Muscle of leg (tissue), 11 donors: ENCODE data around the gene IFITM2. TPM values are rescaled to one million over a fixed set of nuclear protein-coding genes. Genes with fewer than 3 reads are reported as not detected.
"Not testable (repeated sequence)": the region's sequence is repeated elsewhere in the genome, so short reads cannot be mapped to it uniquely, and the experiment has no call there.

Source experiments
- DNase-seq: peaks from one replicate; pipeline ENCODE4 v3.0.0; 2013
- H3K27ac ChIP-seq: one replicate; pipeline ENCODE4 v1.5.1; 2013; ENCODE audit warnings: mild to moderate bottlenecking, low read length, control low read depth
- H3K27me3 ChIP-seq: one replicate; pipeline ENCODE4 v1.6.1; 2013; ENCODE audit warnings: low read length; ENCODE audit not compliant: control insufficient read depth, insufficient read depth
- H3K36me3 ChIP-seq: one replicate; pipeline ENCODE4 v1.6.1; 2013; ENCODE audit warnings: low read length; ENCODE audit not compliant: control insufficient read depth, insufficient read depth
- H3K4me1 ChIP-seq: one replicate; pipeline ENCODE4 v1.6.1; 2013; ENCODE audit warnings: low read length; ENCODE audit not compliant: control insufficient read depth, insufficient read depth
- H3K4me3 ChIP-seq: one replicate; pipeline ENCODE4 v1.5.1; 2013; ENCODE audit warnings: low read length, control low read depth
- H3K9me3 ChIP-seq: replicated peaks from 2 replicates; pipeline ENCODE4 v1.6.1; 2013; ENCODE audit warnings: low read depth, low read length; ENCODE audit not compliant: control insufficient read depth
- WGBS: methylation state at CpG from one replicate; pipeline ENCODE4 v1.1.5; 2013; ENCODE audit warnings: missing lambda C conversion rate; ENCODE audit not compliant: insufficient coverage; 5-methylcytosine and 5-hydroxymethylcytosine counted together
- polyA plus RNA-seq, 8 donors: library from polyadenylated mRNA; unstranded; fragments of 120-200 nt; gene quantifications; one replicate each; pipeline versions ENCODE4 v1.2.1 to v1.2.3, GENCODE V29; 2013; ENCODE audit warnings: inconsistent platforms in 1 of 8, low replicate concordance in 1 of 8; ENCODE audit not compliant: insufficient read length in 8 of 8, insufficient read depth in 1 of 8
- total RNA-seq: library from RNA; stranded (reverse); fragments of 120-200 nt; gene quantifications from one replicate; pipeline ENCODE4 v1.2.4, GENCODE V29; 2013

Gene IFITM2
- total and polyA plus RNA-seq, 9 donors: 48.1 to 130 (median 83.2) TPM

- no peak overlapping the region for H3K4me3 ChIP-seq
- no peaks in the 10 kb centered on the region for H3K36me3 ChIP-seq
- WGBS: 60% methylated on average over 1 of the region's 3 CpGs
- H3K27ac ChIP-seq: no peak overlapping the region
- DNase-seq: no peak
- no peaks in the 10 kb centered on the region for H3K27me3 ChIP-seq
- no peaks in the 10 kb centered on the region for H3K9me3 ChIP-seq
- H3K4me1 ChIP-seq: peaks cover 12% of the 10 kb centered on the region
These were observed 38.9 kb downstream of the IFITM2 start for GRCh38 chr11:346529-346928.

GRCh38 chr11:349270-349954 is 41.8 kb downstream of the IFITM2 start:
- H3K27me3 ChIP-seq, H3K4me3 ChIP-seq, DNase-seq, H3K9me3 ChIP-seq, H3K36me3 ChIP-seq, H3K27ac ChIP-seq: not testable (repeated sequence)
- WGBS: 75% methylated on average over 2 of the region's 8 CpGs
- peaks cover 36% of the 10 kb centered on the region for H3K4me1 ChIP-seq

GRCh38 chr11:350033-350722 is 42.6 kb downstream of the IFITM2 start:
- not testable (repeated sequence) for H3K36me3 ChIP-seq, H3K9me3 ChIP-seq, DNase-seq, H3K27me3 ChIP-seq, H3K4me3 ChIP-seq
- WGBS: 24% methylated on average over 4 of the region's 16 CpGs
- H3K27ac ChIP-seq: peak overlapping the region; percentile 50
- peaks cover 42% of the 10 kb centered on the region for H3K4me1 ChIP-seq

- peak; percentile 67 for DNase-seq
These were observed 43.2 kb downstream of the IFITM2 start for GRCh38 chr11:350723-351255.

GRCh38 chr11:351411-351810 is 43.8 kb downstream of the IFITM2 start:
- 95% methylated on average over 13 of the region's 14 CpGs for WGBS
- no peak for DNase-seq
- peak overlapping the region; percentile 50 for H3K27ac ChIP-seq
- no peaks in the 10 kb centered on the region for H3K27me3 ChIP-seq
- peaks cover 49% of the 10 kb centered on the region for H3K4me1 ChIP-seq
- no peaks in the 10 kb centered on the region for H3K9me3 ChIP-seq
- H3K4me3 ChIP-seq: no peak overlapping the region
- H3K36me3 ChIP-seq: peaks cover under 1% of the 10 kb centered on the region

More at GRCh38 chr11:350723-351255, 43.2 kb downstream of the IFITM2 start:
- Histone ChIP-seq H3K4me1 (peaks cover 49% of the 10 kb centered on the region), H3K27ac (peak overlapping the region; percentile 50), H3K4me3 (no peak overlapping the region), H3K36me3 (no peaks in the 10 kb centered on the region), H3K9me3 (no peaks in the 10 kb centered on the region), H3K27me3 (no peaks in the 10 kb centered on the region)
- WGBS: 35% methylated on average over 5 of the region's 18 CpGs

GRCh38 chr11:352456-353031 is 44.9 kb downstream of the IFITM2 start:
- peaks cover 49% of the 10 kb centered on the region for H3K4me1 ChIP-seq
- H3K9me3 ChIP-seq: no peaks in the 10 kb centered on the region
- peaks cover 2% of the 10 kb centered on the region for H3K36me3 ChIP-seq
- no peak overlapping the region for H3K4me3 ChIP-seq
- no peak for DNase-seq
- 94% methylated on average over 7 of the region's 12 CpGs for WGBS
- peak overlapping the region; percentile 99 for H3K27ac ChIP-seq
- no peaks in the 10 kb centered on the region for H3K27me3 ChIP-seq

GRCh38 chr11:353179-353873 is 45.7 kb downstream of the IFITM2 start:
- WGBS: 0% methylated on average over 6 of the region's 16 CpGs
- H3K9me3 ChIP-seq: no peaks in the 10 kb centered on the region
- peak; percentile 96 for DNase-seq
- H3K27ac ChIP-seq: peak overlapping the region; percentile 99
- peaks cover 2% of the 10 kb centered on the region for H3K36me3 ChIP-seq
- H3K4me3 ChIP-seq: no peak overlapping the region
- H3K27me3 ChIP-seq: no peaks in the 10 kb centered on the region
- peaks cover 50% of the 10 kb centered on the region for H3K4me1 ChIP-seq

GRCh38 chr11:355581-356458 is 48.2 kb downstream of the IFITM2 start:
- peaks cover 4% of the 10 kb centered on the region for H3K9me3 ChIP-seq
- 4% methylated on average over 44 of the region's 76 CpGs for WGBS
- DNase-seq: peak; percentile 97
- H3K27ac ChIP-seq: peak overlapping the region; percentile 99
- H3K36me3 ChIP-seq: peaks cover 2% of the 10 kb centered on the region
- peak overlapping the region; percentile 33 for H3K4me3 ChIP-seq
- peaks cover 49% of the 10 kb centered on the region for H3K4me1 ChIP-seq
- peaks cover 11% of the 10 kb centered on the region for H3K27me3 ChIP-seq

- peaks cover 43% of the 10 kb centered on the region for H3K4me1 ChIP-seq
- H3K27me3 ChIP-seq: peaks cover 11% of the 10 kb centered on the region
- DNase-seq: no peak
- no peak overlapping the region for H3K4me3 ChIP-seq
- peaks cover 8% of the 10 kb centered on the region for H3K9me3 ChIP-seq
- H3K27ac ChIP-seq: no peak overlapping the region
- 78% methylated on average over 6 of the region's 6 CpGs for WGBS
- H3K36me3 ChIP-seq: peaks cover 2% of the 10 kb centered on the region
These were observed 49.0 kb downstream of the IFITM2 start for GRCh38 chr11:356610-357009.
